Measurements from ENCODE around the gene ALX4. TPM values are rescaled to one million over a fixed set of nuclear protein-coding genes. Genes with fewer than 3 reads are reported as not detected.

The ALX4 gene
- total RNA-seq, 1 experiment from 2014 or later: 0.16 TPM

DNA sequence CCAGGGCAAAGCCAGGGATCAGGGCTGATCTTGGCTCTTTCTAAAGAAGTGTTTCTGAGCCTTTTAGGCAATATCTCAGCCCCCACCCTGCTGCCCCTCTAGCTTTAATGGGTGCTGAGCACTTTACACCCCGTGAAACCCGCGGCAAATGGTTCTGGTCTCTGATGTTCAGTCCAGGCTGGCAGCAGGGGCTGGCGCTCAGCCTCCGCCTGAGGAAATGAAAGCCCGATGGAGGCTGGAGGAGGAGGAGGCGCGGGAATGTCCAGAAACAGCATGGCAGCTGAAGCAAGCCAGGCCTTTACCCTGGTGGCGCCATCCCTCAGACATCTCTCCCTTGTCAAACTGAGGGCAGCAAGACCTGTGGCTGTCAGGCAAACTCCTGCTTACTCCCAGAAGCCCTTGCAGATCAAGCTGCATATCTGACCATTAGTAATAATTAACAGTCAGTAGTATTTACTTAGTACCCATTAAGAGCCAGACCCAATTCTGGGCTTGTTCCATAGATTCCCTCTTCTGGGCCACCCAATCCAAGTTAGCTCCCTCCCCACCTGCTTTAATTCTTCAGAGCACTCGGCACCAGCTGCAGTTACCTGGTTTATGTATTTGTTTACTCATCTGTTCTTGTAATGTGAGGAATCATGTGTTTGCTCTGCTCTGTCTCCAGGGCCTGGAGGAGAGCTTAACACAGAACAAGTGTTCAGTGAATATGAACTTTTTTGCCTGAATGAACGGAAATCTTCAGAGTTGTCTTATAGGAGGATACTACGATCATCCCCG is 15.0 kb upstream of the ALX4 start:
- no peak for DNase-seq
- Histone ChIP-seq H3K36me3 (no peaks in the 10 kb centered on the region), H3K27me3 (peaks cover 27% of the 10 kb centered on the region), H3K4me3 (no peak overlapping the region), H3K9me3 (no peaks in the 10 kb centered on the region)

DNA sequence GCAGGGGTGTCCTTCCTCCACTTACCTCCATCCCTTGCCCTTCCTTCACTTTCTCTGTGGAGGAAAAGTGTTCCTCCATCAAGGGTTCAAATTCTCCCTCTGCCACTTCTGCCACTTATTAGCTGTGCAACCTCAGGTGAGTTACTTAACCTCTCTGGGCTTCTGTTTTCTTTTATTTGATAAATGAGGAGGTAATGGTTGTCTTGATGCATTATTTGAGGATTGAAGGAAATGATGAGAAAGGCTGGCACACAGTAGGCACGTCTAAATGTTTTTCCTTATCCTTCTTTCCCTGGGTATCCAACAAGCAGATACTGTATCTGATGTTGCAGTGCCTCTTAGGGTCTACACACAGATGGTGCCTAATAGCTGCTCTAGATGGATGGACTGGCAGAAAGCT is 14.3 kb upstream of the ALX4 start:
- peaks cover 27% of the 10 kb centered on the region for H3K27me3 ChIP-seq
- H3K4me3 ChIP-seq: no peak overlapping the region
- H3K36me3 ChIP-seq: no peaks in the 10 kb centered on the region
- H3K9me3 ChIP-seq: no peaks in the 10 kb centered on the region
- DNase-seq: no peak

DNA sequence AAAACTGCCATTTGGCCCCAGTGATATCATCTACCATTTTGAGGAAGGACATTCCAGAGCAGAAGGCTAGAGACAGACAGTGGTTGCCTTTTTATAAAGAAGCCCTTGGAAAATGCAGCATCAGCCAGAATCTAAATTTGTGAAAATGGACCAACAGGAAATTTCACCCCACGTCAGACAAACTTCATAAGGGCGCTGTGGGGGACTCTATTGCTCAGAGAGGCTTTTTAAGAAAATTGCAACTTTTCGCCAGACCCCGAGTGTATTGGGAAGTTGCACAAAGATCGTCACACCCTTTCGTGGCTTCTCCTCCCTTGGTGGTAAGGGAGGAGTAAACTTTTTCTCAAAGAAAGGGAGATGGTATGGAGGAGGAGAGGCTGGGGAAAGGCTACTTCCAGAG is 12.3 kb upstream of the ALX4 start:
- Histone ChIP-seq H3K27me3 (peaks cover 30% of the 10 kb centered on the region), H3K9me3 (no peaks in the 10 kb centered on the region), H3K4me3 (no peak overlapping the region), H3K36me3 (no peaks in the 10 kb centered on the region)
- DNase-seq: no peak

DNA sequence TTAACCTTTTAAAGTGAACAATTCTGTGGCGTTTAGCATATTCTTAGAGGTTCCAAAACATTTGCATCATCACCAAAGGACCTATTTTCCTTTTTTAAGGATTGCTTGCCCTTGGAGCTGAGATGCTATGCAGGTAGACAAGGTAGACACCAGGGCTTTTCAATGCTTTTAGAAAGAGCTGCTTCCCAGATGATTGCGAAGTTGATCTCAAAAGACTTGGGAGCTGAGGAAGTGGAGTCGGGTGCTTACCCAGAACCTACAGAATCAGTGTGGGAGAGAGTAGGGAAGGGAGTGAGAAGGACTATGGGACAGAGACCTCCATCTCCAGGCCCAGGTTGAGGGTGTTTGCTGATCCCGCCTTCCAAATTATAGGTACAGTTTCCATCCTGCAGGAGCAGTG is 11.1 kb upstream of the ALX4 start:
- no peak for DNase-seq
- H3K4me3 ChIP-seq: no peak overlapping the region
- peaks cover 42% of the 10 kb centered on the region for H3K27me3 ChIP-seq
- no peaks in the 10 kb centered on the region for H3K36me3 ChIP-seq
- H3K9me3 ChIP-seq: no peaks in the 10 kb centered on the region

DNA sequence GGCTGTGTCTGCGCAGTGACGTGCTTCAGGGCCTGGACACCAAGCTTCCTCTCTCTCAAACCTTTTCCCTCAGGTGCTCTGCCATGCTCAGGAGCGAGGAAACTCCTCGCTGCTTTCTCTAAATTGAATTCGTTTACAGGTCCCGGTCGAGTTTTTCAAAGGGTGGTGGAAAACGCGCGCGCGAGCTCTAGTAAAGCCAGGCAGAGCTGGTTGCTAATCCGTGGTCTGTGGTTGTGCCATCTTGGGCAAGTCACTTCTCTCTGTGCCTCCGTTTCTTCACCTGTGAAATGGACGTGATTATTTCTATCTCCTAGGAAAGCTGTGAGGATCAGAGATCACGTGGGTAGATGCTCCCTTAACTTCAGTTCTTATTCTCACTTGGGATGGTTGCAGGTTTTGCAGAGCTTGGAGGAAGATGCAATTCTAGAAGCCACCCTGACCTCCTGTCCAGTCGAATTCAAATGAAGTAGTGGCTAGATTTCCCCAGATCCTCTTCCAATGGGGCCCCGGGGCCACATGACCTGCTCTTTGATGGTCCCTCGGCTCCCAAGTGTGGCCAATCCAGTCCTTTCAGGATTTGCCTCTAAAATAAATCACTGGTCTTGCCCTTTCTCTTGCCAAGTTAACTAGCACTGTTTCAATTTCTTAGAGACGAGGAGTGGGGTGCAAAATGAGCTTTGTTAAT is 10.5 kb upstream of the ALX4 start:
- Histone ChIP-seq H3K36me3 (no peaks in the 10 kb centered on the region), H3K27me3 (peaks cover 48% of the 10 kb centered on the region), H3K9me3 (no peaks in the 10 kb centered on the region), H3K4me3 (no peak overlapping the region)
- DNase-seq: no peak

DNA sequence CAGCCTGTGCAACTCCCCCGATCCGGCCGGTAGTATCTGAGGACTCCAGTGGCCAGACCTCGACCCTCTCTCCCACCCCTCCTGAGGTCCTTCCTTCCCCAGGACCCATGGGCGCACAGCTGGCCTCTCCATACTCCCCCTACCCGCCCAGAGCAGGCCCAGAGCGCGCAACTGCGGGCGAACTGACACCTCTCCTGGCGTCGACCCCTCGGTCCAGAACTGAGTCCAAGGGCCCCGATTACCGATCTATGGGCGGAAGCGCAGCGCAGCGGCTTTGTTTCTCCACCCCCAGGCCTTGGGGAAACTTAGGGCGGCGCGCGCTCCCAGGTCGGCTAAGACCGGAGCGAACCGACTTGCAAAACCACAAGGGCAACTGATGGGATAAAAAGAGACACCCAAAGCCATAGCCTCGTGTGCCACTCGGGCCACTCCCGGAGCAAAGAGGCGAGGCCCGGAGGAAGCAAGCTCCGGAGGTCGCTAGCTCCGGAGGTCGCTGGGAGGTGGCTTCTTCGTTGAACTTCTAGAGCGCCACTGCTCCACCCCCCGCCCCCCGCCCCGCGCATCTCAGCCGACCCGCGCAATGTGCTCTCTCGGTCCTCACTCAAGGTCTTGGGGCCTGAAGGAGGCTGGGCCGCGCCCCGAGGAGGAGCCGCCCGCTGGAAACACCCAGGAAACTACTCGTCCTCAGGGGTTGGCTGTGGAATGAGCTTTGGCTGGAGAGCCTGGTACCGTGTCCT is 9.8 kb upstream of the ALX4 start:
- DNase-seq: no peak
- Histone ChIP-seq H3K36me3 (no peaks in the 10 kb centered on the region), H3K4me3 (no peak overlapping the region), H3K27me3 (peaks cover 54% of the 10 kb centered on the region), H3K9me3 (no peaks in the 10 kb centered on the region)

DNA sequence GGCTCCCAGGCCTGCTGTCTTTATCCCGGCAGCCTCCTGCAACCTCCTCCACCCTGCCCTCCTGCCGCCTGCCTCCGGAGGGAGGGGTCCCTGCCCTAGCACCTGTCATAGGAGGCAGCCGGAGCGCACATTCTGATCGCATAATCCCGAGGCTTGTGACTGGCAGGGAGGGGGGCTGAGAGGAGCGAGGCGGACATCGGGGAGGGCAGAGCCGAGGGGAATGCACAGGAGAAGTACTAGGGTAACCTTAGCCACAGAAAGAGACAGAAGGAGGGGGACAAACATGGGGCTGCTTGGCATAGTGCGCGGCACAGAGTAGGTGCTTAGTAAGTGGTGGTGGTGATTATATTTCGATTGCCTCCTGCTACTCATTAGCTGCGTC is 9.2 kb upstream of the ALX4 start:
- peaks cover 57% of the 10 kb centered on the region for H3K27me3 ChIP-seq
- H3K36me3 ChIP-seq: no peaks in the 10 kb centered on the region
- no peak for DNase-seq

DNA sequence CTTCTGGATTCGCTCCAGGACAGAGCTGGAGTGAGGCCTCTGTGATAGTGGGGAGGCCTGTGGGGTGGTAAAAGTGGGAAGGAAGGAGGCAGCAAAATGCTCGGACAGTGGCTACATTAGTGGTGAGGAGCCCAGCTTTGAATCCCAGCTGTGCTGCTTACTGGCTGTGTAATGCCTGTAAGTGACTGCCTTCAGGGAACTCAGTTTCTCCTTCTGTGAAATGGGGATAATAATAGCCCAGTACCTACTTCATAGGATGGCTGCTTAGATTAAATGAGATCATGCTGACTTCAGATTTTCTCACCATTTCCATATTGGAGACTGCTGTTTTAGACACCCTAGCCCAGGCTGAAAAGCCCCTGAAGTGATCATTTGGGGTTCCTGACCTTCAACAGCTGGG is 8.4 kb upstream of the ALX4 start:
- Histone ChIP-seq H3K27me3 (peaks cover 58% of the 10 kb centered on the region), H3K36me3 (no peaks in the 10 kb centered on the region), H3K9me3 (no peaks in the 10 kb centered on the region), H3K4me3 (no peak overlapping the region)
- no peak for DNase-seq

More for the DNA sequence above, 9.2 kb upstream of the ALX4 start:
- H3K4me3 ChIP-seq: no peak overlapping the region
- no peaks in the 10 kb centered on the region for H3K9me3 ChIP-seq

DNA sequence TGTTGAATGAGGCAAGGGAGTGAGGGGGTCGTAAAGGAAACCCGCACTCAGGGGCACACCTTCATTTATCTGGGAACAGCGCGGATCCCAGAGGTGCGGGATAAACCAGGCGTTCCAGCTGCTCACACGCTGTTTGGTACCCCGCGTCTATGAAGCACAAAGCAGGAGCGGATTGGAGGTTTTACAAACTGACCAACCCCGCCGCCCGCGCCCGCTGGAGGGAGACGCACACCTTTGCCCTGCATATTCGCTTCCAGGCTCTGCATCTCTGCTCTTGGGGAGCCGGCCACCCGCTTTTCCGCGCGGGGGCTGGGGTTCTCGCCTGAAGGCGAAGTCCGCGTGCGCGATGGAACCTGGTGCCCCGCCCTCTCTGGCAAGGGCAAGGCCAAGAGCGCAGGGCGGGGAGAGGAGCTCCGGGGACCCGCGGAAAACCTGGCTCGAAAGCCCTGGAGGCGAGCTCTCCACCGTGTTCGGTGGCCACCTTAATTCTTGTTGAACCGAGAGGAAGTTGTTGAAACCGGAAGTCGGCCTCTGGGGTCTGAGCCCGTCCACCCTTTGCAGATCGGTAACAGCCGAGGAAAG is 6.8 kb upstream of the ALX4 start:
- peaks cover 49% of the 10 kb centered on the region for H3K27me3 ChIP-seq
- no peak for DNase-seq
- H3K4me3 ChIP-seq: no peak overlapping the region
- H3K36me3 ChIP-seq: no peaks in the 10 kb centered on the region
- no peaks in the 10 kb centered on the region for H3K9me3 ChIP-seq

DNA sequence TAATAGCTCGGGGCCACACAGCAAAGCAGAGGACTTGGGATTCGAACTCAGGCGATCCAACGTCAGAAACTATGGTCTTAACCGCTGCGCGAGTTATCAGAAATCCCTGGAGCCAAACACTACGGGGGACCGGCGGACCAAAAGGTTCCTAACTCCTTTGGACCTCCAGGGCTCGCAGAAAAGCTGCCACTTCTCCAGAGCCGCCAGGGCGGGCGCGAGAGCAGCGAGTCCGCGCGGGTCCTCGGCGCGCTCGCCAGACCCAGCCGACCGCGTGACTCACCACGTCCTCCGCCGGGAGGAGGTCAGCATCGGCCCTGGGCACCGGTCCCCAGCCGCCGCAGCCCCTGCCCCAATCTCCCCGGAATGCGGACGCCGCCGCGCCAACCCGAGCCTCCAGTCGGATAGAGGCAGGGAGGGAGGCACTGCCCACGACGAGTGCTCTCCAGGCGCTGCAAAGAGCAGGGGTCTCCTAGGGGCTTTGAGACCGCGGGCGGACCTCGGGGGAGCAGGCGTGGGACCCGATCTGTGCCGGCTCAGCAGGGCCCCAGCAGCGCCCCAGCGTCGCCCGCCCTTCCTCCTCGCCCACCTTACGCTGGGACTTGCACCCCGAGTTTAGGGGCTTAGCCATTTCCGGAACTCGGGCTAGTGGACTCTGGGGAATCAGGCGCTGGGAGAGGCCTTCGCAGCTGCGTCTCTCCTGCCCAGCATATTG is 6.2 kb upstream of the ALX4 start:
- Histone ChIP-seq H3K9me3 (no peaks in the 10 kb centered on the region), H3K27me3 (peaks cover 43% of the 10 kb centered on the region), H3K4me3 (peak overlapping the region; percentile 29), H3K36me3 (no peaks in the 10 kb centered on the region)
- DNase-seq: peak; percentile 68

DNA sequence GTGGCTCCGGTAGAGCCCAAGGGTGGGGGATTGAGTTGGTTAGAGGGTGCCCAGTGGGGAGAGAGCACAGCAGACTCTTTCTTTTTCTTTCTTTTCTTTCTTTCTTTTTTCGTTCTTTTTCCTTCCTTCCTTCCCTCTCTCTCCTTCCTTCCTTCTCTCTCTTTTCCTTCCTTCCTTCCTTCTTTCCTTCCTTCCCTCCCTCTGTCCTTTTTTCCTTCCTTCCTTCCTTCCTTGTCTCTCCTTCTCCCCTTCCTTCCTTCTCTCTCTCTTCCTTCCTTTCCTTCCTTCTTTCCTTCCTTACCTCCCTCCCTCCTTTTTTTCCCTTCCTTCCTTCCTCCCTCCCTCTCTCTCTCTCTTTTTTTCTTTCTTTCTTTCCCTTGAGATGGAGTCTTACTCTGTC is 4.8 kb upstream of the ALX4 start:
- no peak for DNase-seq
- H3K36me3 ChIP-seq: no peaks in the 10 kb centered on the region

DNA sequence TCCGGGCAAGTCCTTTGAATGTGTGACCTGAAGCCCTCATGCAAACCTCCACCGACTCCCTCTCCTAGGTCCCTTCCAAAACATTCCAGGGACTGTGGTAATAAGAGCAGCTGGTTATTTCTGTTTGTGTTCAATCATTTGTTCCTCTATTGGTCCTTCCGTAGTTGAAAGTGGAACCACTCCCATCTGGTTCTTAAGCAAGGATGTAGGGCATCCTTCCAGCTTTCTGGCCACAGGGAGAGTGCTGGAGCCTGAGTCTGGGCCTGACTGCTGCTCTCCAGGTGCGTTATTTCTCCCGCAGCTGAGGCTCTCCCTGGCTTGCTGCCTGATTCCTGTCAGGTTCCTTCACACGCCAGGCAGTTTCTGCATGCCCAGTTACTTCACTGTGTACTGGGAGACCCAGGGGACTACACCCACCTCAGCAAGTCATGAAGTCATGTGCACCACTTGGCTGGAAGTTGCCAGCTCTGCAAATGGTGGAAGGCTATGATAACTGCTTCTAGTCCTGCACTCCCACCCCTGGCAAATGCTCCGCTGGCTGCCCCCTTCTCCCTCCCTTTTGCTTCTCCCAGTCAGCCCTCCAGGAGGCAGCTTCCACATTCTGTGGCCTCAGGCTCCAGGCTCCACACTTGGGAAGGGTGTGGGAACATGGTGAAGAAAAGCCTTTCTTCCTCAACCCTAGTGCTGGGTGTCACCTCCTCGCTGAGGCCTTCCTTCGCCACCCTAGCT is 4.0 kb upstream of the ALX4 start:
- no peak overlapping the region for H3K4me3 ChIP-seq
- DNase-seq: no peak
- no peaks in the 10 kb centered on the region for H3K9me3 ChIP-seq
- H3K36me3 ChIP-seq: no peaks in the 10 kb centered on the region
- peaks cover 49% of the 10 kb centered on the region for H3K27me3 ChIP-seq

More for the DNA sequence above, 4.8 kb upstream of the ALX4 start:
- H3K27me3 ChIP-seq: peaks cover 44% of the 10 kb centered on the region
- no peak overlapping the region for H3K4me3 ChIP-seq
- H3K9me3 ChIP-seq: no peaks in the 10 kb centered on the region

DNA sequence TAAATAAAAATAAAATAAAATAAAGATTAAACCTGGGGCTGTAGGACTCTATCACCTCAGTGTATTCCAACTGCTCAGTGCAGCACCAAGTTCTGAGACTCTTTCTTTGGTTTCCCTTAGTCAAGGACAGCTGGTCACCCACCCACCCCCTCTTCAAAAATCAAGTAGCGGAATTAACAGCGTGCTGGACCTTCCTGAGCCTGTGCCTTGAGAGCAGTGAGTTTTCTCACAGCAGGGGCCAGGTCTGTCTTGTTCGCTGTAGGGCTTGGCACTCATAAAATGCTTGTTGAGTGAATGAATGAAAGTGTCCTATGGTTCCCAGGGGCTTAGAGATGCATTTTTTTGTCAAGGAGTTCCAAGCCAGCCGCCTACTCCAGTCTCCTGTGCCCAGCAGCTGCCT is 2.9 kb upstream of the ALX4 start:
- no peak for DNase-seq
- H3K36me3 ChIP-seq: no peaks in the 10 kb centered on the region
- H3K4me3 ChIP-seq: no peak overlapping the region
- peaks cover 49% of the 10 kb centered on the region for H3K27me3 ChIP-seq
- no peaks in the 10 kb centered on the region for H3K9me3 ChIP-seq

DNA sequence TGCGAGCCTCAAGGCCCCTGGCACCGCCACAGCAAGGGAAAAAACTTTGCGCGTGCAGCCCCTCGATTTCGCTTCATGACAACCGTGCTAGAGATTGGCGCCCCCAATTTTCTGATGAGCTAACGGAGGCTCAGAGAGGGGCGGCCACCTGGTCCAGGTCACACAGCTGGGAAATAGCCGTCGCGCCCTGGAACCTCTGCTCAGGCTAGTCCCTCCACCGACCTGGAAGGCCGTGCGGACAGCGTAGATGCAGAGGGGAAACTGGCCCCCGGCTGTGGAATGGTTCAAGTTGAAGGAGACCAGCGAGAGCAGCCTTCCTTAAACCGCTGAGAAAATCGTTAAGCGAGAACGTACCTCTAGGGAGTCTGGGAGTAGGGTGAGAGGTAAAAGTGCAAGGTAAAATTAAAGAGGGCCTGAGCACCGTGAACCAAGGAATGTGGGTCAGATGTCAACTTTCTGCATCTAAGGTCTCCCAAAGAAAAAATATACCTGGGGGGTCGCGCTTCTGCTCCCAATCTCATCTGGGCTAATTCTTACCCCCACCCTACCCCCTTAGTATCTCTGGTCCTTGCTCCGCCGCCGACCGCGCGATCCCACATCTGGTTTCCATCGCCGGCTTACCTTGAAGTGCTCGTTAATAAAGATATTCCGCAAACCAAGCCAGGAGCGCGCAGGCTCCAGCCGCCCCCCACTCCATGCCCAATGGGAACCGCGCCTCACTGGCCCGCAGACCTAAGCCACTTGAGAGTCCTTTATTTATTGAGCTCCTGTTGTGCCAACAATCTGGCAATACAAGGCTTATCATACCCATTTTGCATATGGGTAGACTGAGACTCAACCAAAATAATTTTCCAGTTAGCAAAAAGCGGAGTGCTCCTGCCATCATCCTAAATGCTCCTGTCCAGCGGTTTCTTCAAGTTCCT is 1.7 kb upstream of the ALX4 start:
- DNase-seq: no peak
- H3K4me3 ChIP-seq: no peak overlapping the region
- peaks cover 40% of the 10 kb centered on the region for H3K27me3 ChIP-seq
- no peaks in the 10 kb centered on the region for H3K36me3 ChIP-seq
- H3K9me3 ChIP-seq: no peaks in the 10 kb centered on the region

All from MG63 (cell line).